GM19395 (cell line): ENCODE results near the gene TMEM263.
"Not testable (repeated sequence)": the region's sequence is repeated elsewhere in the genome, so short reads cannot be mapped to it uniquely, and the experiment has no call there.

ENCODE experiments used
- ATAC-seq: cut with Tn5 transposase; IDR thresholded peaks from one replicate; pipeline ENCODE4 v1.9.1; 2021; ENCODE audit warnings: mild to moderate bottlenecking, moderate library complexity; ENCODE audit not compliant: unreplicated experiment

The TMEM263 gene

GRCh38 chr12:106984588-106985137 is 29.0 kb downstream of the TMEM263 start:
- ATAC-seq = no peak

GRCh38 chr12:106985479-106985878 is 29.8 kb downstream of the TMEM263 start:
- no peak for ATAC-seq

GRCh38 chr12:106986135-106986534 is 30.4 kb downstream of the TMEM263 start:
- no peak for ATAC-seq

GRCh38 chr12:106986625-106987389 is 31.1 kb downstream of the TMEM263 start, which contains the start of gene MTERF2:
Gene MTERF2 (minus strand): TSS chr12:106987146. CDS start chr12:106978714, 8,432 bp downstream.
- ATAC-seq = peak; percentile 95

GRCh38 chr12:106987846-106988245 is 32.1 kb downstream of the TMEM263 start:
- no peak for ATAC-seq

GRCh38 chr12:106994579-106995220 is 39.0 kb downstream of the TMEM263 start:
- no peak for ATAC-seq

GRCh38 chr12:106996102-106996501 is 40.4 kb downstream of the TMEM263 start:
- ATAC-seq = not testable (repeated sequence)

GRCh38 chr12:106997916-106998315 is 42.2 kb downstream of the TMEM263 start:
- ATAC-seq = no peak

GRCh38 chr12:106999446-106999845 is 43.7 kb downstream of the TMEM263 start:
- no peak for ATAC-seq

GRCh38 chr12:107002665-107003064 is 47.0 kb downstream of the TMEM263 start:
- not testable (repeated sequence) for ATAC-seq

GRCh38 chr12:107007411-107007810 is 51.7 kb downstream of the TMEM263 start:
- no peak for ATAC-seq

- no peak for ATAC-seq
Measured at GRCh38 chr12:107011519-107011918, 55.8 kb downstream of the TMEM263 start.

GRCh38 chr12:107012736-107013425 is 57.2 kb downstream of the TMEM263 start:
- no peak for ATAC-seq

GRCh38 chr12:107014055-107014454 is 58.3 kb downstream of the TMEM263 start:
- no peak for ATAC-seq

GRCh38 chr12:107017042-107017441 is 61.3 kb downstream of the TMEM263 start:
- no peak for ATAC-seq

GRCh38 chr12:107019546-107019945 is 63.8 kb downstream of the TMEM263 start:
- no peak for ATAC-seq
